GM10266 (cell line): ENCODE results near the gene SLC24A2.

ENCODE experiments used
- DNase-seq: peaks from one replicate; pipeline ENCODE4 v3.0.0; 2012; ENCODE audit errors: extremely low spot score
- TF ChIP-seq, protein P1 (sequence below): IDR thresholded peaks from 2 replicates; pipeline ENCODE4 v1.5.1; 2012; ENCODE audit warnings: mild to moderate bottlenecking, low read depth; ENCODE audit not compliant: control insufficient read depth, insufficient read depth; ENCODE audit errors: missing control alignments

SLC24A2 gene

DNA sequence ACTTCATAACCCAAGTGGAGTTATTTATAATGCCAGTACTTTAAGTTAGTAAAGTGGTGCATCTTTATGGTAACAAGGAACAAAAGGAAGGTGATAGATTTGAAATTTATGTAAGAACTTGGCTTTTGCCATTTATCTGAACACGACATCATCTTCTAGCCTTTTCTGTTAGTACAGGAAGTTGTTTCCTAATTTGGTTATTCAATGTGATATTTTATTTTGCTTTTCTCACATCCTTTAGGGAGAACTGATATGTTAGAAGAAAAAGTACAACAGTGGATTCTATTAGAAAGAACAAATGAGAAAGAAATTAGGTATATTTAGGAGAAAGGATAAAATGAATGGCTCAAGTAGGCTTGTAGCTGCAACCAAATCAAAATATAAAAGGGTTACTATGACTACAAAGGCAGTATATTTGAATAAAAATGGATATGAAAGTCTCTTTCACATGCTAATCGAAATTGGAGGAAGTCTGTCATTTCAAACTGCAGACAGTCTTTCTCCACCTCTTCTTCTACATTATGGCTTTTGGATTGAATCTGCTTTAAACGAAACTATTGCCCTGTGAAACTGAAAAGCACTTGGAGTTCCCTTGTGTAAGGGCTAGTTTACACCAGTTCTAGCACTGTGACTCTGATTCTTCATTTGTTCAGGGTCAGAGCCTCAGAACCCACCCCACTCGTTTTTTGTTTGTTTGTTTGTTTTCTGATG is 18.5 kb upstream of the SLC24A2 start:
- DNase-seq: no peak
- TF ChIP-seq, protein P1, sequence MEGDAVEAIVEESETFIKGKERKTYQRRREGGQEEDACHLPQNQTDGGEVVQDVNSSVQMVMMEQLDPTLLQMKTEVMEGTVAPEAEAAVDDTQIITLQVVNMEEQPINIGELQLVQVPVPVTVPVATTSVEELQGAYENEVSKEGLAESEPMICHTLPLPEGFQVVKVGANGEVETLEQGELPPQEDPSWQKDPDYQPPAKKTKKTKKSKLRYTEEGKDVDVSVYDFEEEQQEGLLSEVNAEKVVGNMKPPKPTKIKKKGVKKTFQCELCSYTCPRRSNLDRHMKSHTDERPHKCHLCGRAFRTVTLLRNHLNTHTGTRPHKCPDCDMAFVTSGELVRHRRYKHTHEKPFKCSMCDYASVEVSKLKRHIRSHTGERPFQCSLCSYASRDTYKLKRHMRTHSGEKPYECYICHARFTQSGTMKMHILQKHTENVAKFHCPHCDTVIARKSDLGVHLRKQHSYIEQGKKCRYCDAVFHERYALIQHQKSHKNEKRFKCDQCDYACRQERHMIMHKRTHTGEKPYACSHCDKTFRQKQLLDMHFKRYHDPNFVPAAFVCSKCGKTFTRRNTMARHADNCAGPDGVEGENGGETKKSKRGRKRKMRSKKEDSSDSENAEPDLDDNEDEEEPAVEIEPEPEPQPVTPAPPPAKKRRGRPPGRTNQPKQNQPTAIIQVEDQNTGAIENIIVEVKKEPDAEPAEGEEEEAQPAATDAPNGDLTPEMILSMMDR: no peak

DNA sequence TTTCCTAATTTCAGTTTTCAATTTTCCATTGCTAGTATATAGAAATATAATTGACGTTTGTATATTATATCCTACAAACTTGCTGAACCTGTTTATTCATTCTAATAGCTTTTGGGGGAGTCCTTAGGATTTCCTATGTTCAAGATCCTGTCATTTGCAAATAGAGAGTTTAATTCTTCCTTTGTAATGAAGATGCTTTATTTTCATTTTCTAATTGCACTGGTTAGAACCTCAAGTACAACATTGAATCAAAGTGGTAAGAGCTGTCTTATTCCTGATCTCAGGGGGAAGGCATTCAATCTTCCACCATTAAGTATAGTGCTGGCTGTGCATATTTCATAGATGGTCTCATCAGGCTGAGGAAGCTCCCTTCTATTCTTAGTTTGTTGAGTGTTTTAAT is 15.6 kb upstream of the SLC24A2 start:
- TF ChIP-seq, protein P1: no peak
- DNase-seq: no peak

DNA sequence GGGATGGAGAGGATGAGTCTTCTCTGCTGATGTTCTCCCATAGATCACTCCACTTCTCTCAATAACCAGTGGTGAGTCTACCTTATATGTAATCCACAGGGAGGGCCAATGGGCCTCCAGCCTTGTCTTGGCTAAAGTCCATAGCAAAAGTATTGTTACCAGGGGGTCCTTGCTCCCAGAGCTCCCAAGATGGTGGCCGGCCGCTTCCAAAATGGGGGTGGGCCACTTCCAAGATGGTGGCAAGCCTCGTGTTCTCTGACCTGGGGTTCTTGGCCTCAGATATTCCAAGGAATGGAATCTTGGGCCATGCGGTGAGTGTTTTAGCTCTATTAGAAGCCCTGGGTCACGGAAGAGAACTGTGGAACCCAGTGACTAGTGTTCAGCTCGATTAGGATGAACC is 12.0 kb upstream of the SLC24A2 start:
- DNase-seq: no peak
- TF ChIP-seq, protein P1: no peak

DNA sequence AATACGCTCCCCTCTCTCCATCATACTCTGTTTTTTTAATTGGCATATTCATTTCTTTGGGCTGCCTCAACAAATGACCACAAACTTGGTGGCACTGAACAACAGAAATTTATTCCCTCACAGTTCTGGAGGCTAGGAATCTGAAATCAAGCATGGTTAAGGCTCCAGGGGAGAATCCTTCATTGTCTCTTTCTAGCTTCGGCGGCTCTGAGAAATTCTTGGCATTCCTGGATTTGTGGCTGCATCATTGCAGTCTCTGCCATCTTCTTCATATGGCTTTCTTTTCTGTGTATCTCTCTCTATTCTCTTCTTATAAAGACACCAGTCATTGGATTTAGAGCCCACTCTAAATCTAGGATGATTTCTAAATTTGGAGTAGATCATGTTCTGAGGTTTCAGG is 10.9 kb upstream of the SLC24A2 start:
- TF ChIP-seq, protein P1: no peak
- DNase-seq: no peak

DNA sequence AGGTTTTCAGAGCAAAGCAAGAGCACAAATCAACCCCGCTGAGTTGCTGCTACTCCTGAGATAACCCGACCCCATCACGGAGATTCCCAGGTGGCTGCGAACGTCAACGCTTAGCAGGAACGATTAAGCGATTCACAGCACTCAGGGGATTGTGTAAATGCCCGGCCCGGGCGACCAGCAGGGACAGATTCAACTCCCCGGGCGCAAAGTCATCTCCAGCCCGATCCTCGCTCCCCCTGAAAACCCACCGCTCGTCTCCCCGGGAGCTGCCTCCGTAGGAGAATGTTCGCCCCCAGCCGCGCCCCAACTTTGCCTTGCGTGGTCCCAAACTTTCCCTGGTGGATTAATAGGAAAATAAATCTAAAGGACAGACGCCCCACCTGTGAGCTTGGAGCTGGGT is 685 bp downstream of the SLC24A2 start:
- TF ChIP-seq, protein P1: no peak
- DNase-seq: no peak

DNA sequence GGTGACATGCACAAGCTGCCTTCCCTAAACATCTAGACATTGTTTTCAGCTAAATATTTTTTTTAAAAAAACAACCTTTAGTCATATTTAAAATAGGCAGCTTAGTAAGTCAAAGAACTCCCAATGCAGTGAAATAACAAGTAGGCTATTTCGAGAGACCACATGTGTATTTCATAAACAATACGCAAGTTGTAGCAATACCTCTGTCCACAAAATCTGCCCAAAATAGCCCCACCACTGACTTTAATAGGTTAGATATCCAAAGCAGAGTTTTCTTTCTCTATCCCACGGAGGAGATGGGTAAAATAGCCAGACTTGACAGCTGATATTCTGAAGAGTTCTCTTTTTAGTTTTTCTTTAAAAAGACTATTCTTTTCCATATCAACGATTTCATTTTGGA is 1.2 kb downstream of the SLC24A2 start:
- TF ChIP-seq, protein P1: no peak

DNA sequence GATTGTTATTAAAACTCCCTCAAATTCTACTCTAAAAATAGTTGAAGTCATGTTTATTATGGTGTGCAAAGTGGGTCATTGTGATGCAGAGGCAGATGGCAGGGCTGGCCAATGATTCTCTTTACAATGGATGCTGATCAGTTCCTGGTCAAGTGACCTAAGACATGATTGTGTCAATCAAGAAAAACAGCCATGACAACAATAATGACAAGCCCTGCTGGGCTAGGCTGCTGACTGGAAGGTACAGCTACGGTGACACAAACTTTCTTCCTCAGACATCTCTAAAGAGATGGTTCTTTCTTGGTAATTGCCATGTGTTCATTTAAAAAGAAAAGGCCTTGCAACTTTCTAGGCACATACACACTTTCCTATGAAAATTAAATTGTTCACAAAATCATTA is 3.6 kb downstream of the SLC24A2 start:
- TF ChIP-seq, protein P1: no peak
- DNase-seq: no peak

More for the DNA sequence above, 1.2 kb downstream of the SLC24A2 start:
- no peak for DNase-seq
